Ovary (tissue), 9 donors: ENCODE results near the gene LRP1B. TPM values are rescaled to one million over a fixed set of nuclear protein-coding genes. Genes with fewer than 3 reads are reported as not detected.

Experiments
- DNase-seq, 5 donors: peaks; one replicate each; pipeline ENCODE4 v3.0.0-alpha.2; 2019 to 2020
- H3K27ac ChIP-seq, 2 donors: fragments of 200-600 bp; one replicate each; pipeline versions ENCODE4 v1.5.1 to v1.8.0; 2019 to 2022
- H3K27me3 ChIP-seq: fragments of 200-600 bp; one replicate; pipeline ENCODE4 v1.8.0; 2022
- H3K36me3 ChIP-seq: fragments of 200-600 bp; sonication (generic); one replicate; pipeline ENCODE4 v1.5.1; 2019
- H3K4me1 ChIP-seq: one replicate; pipeline ENCODE4 v1.8.1; 2013; ENCODE audit warnings: mild to moderate bottlenecking, moderate library complexity; ENCODE audit not compliant: insufficient read depth
- H3K4me3 ChIP-seq: fragments of 200-600 bp; sonication (generic); one replicate; pipeline ENCODE4 v1.5.1; 2017
- H3K9me3 ChIP-seq, 2 donors: fragments of 200-600 bp in 1 of 2; sonication (generic) in 1 of 2; one replicate each; pipeline versions ENCODE4 v1.5.1 to v1.8.1; 2013 to 2019; ENCODE audit warnings: mild to moderate bottlenecking in 1 of 2, moderate library complexity in 1 of 2
- CTCF ChIP-seq, 3 donors: fragments of 450-650 bp in 2 of 3; fragments of 200-600 bp in 1 of 3; IDR thresholded peaks; one replicate each; pipeline versions ENCODE4 v1.5.1 to v1.8.0; 2016 to 2022; ENCODE audit warnings: antibody characterized with exemption in 3 of 3, mild to moderate bottlenecking in 1 of 3
- EP300 ChIP-seq: sonication (generic); formaldehyde crosslinking; IDR thresholded peaks from one replicate; pipeline ENCODE4 v1.6.1; 2017; ENCODE audit warnings: antibody characterized with exemption
- POLR2A ChIP-seq: fragments of 450-650 bp; IDR thresholded peaks from one replicate; pipeline ENCODE4 v1.6.1; 2017; ENCODE audit warnings: antibody characterized with exemption, mild to moderate bottlenecking, moderate library complexity
- WGBS, 3 donors: extraction: QIAGEN DNeasy Blood & Tissue Kit in 1 of 3; methylation state at CpG; one replicate each; pipeline versions ENCODE4 v1.1.5 to v1.1.7; 2013 to 2017; 5-methylcytosine and 5-hydroxymethylcytosine counted together
- intact Hi-C, 4 donors: fragments of 100-400 bp; cut with DNase I; formaldehyde crosslinking; loops; one replicate each; pipeline versions ENCODE4 v1.11.0 to v1.15.1; 2022 to 2023
- polyA plus RNA-seq, 2 donors: library from polyadenylated mRNA; stranded (reverse); fragments of 200-250 nt in 1 of 2; fragments of 350-450 nt in 1 of 2; fragmentation: Illumina TruSeq in 1 of 2; extraction: RNeasy Lipid Tissue Mini Kit (QIAGEN cat#74804) in 1 of 2; gene quantifications; one replicate each; pipeline ENCODE4 v1.2.3, GENCODE V29; 2013 to 2014
- total RNA-seq, 7 donors: library from RNA; depleted of rRNA in 2 of 7; stranded (reverse); fragments of >200 nt in 2 of 7; fragmentation: NEBNext Ultra II Directional in 3 of 7; extraction: Animal tissue kit (Norgen Biotek cat#: 25700) in 3 of 7; gene quantifications; one replicate each; pipeline versions ENCODE4 v1.1.0 to v1.2.4, GENCODE V29; 2016 to 2023
- donor health status: DM: no; HTN: no; CAD: no; lungs with moderate emphysema.
- donor health status: DM: no; HTN: no; CAD: no.
- donor health status: Bipolar disorder and iron deficiency.
- donor health status: DM: yes; HTN: yes; CAD: no.
- donor health status: DM: no; HTN: no; CAD: no.
- donor health status: DM: yes; HTN: yes; CAD: no.

The LRP1B gene
- total and polyA plus RNA-seq, 9 donors = 0.08 to 2.6 (median 0.37) TPM

- Histone ChIP-seq H3K27me3 (no peaks in the 10 kb centered on the region), H3K4me1 (no peaks in the 10 kb centered on the region), H3K4me3 (no peak overlapping the region), H3K9me3 (no peaks in the 10 kb centered on the region), H3K27ac (no peak overlapping the region), H3K36me3 (no peaks in the 10 kb centered on the region)
- WGBS, 3 donors = 88 to 90% (median 88%) methylated on average over 1 of the region's 1 CpG
- TF ChIP-seq CTCF (IDR thresholded peaks at IDR 0.05) (no peak), EP300 (no peak), POLR2A (no peak)
- DNase-seq = no peak
- intact Hi-C loops = no loop called here
These were observed 92.0 kb downstream of the LRP1B start for GRCh38 chr2:142038826-142039225.

DNA sequence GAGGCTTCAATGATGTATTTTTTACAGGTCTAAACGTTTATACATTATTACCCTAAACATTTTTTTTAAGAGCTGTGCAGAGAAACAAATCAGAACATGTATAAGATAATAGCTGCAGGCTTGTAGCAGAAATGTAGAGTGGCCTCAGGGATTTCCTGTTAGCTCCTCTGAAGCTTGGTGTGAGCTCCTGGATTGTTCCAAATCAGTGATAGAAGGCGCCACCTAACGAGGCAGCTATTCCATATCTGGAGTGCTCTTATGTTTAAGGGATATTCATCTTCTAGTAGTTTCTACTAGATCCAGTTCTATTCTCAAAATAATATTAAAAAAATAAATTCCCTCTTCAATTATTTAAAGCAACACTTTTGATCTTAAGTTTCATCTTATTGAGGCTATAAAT is 93.1 kb downstream of the LRP1B start:
- Histone ChIP-seq H3K27ac (no peak overlapping the region), H3K9me3 (no peaks in the 10 kb centered on the region), H3K4me3 (no peak overlapping the region), H3K4me1 (no peaks in the 10 kb centered on the region), H3K36me3 (no peaks in the 10 kb centered on the region), H3K27me3 (no peaks in the 10 kb centered on the region)
- intact Hi-C loops = no loop called here
- no peak for DNase-seq
- 32 to 44% (median 34%) methylated on average over 3 of the region's 3 CpGs for WGBS, 3 donors
- TF ChIP-seq EP300 (no peak), POLR2A (no peak), CTCF (IDR thresholded peaks at IDR 0.05) (no peak)

DNA sequence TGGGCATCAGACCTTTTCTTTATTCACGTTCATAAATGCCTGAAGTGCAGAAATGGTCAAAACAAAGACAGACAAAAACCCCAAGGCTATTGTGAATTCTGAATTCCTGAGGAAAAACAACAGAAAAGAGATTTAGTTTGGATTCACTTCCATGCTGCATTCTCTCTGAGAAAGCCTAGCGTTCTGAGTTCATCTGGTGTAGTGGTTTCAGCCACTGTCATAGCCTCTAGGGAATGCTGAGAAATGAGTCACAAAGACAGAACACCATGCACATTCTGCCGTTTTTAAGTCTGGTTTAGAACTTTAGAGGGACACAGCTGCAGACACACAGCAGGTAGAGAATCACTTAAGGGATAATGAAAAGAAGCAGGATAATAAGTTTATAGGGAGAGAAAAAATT is 93.8 kb downstream of the LRP1B start:
- TF ChIP-seq POLR2A = no peak
- no peak for TF ChIP-seq EP300
- TF ChIP-seq CTCF (IDR thresholded peaks at IDR 0.05) = no peak
- Histone ChIP-seq H3K27ac (no peak overlapping the region), H3K4me1 (no peaks in the 10 kb centered on the region), H3K36me3 (no peaks in the 10 kb centered on the region), H3K27me3 (no peaks in the 10 kb centered on the region), H3K4me3 (no peak overlapping the region), H3K9me3 (no peaks in the 10 kb centered on the region)
- intact Hi-C loops = no loop called here
- 66 to 74% (median 72%) methylated on average over 3 of the region's 3 CpGs for WGBS, 3 donors
- no peak for DNase-seq

DNA sequence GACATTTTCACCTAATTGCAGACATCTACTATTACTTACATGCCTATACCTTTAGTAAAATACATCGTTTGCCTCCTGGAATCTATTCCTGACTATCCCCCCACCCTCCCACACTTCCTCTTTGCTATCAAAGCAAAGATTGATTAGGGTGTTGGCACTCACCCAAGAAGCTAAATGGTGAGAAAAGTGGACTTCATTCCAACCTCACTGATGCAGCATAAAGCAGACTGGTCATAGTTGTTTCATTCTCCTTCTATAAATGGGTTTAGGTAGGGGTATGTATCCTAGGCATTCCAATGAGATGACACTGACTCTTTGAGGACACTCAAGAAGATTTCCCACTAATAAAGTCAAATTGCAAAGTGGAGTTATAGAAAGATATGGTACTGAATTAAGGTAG is 97.4 kb downstream of the LRP1B start:
- no peak for DNase-seq
- intact Hi-C loops = no loop called here
- no peaks in the 10 kb centered on the region for H3K36me3 ChIP-seq
- no peak overlapping the region for H3K4me3 ChIP-seq
- TF ChIP-seq POLR2A (no peak), CTCF (IDR thresholded peaks at IDR 0.05) (no peak), EP300 (no peak)
- H3K27me3 ChIP-seq = no peaks in the 10 kb centered on the region
- H3K4me1 ChIP-seq = no peaks in the 10 kb centered on the region
- 14 to 22% (median 19%) methylated on average over 1 of the region's 1 CpG for WGBS, 3 donors
- H3K27ac ChIP-seq = no peak overlapping the region
- no peaks in the 10 kb centered on the region for H3K9me3 ChIP-seq

GRCh38 chr2:142031656-142032055 is 99.2 kb downstream of the LRP1B start:
- intact Hi-C loops = no loop called here
- 70 to 91% (median 86%) methylated on average over 3 of the region's 3 CpGs for WGBS, 3 donors
- Histone ChIP-seq H3K4me1 (no peaks in the 10 kb centered on the region), H3K9me3 (no peaks in the 10 kb centered on the region), H3K27me3 (no peaks in the 10 kb centered on the region), H3K4me3 (no peak overlapping the region), H3K36me3 (no peaks in the 10 kb centered on the region), H3K27ac (no peak overlapping the region)
- TF ChIP-seq EP300 (no peak), CTCF (IDR thresholded peaks at IDR 0.05) (no peak), POLR2A (no peak)
- DNase-seq = no peak
